Tibial artery (tissue), 4 donors: ENCODE data around the gene EIF4G2.

Experiments used
- DNase-seq, 2 donors: peaks; one replicate each; pipeline ENCODE4 v3.0.0-alpha.2; 2019
- H3K27ac ChIP-seq, 2 donors: fragments of 200-600 bp; sonication (generic) in 1 of 2; 1 replicate in 1 of 2; 2 replicates in 1 of 2; pipeline ENCODE4 v1.5.1; 2018 to 2019; ENCODE audit warnings: mild to moderate bottlenecking in 1 of 2
- H3K27me3 ChIP-seq, 2 donors: fragments of 200-600 bp; sonication (generic) in 1 of 2; one replicate each; pipeline versions ENCODE4 v1.5.1 to v1.6.0; 2016 to 2019
- H3K36me3 ChIP-seq, 3 donors: fragments of 200-600 bp; sonication (generic) in 2 of 3; one replicate each; pipeline ENCODE4 v1.5.1; 2016 to 2019; ENCODE audit warnings: mild to moderate bottlenecking in 2 of 3
- H3K4me1 ChIP-seq, 4 donors: fragments of 200-600 bp; sonication (generic) in 2 of 4; 1 replicate in 3 of 4; 2 replicates in 1 of 4; pipeline ENCODE4 v1.5.1; 2016 to 2019
- H3K4me3 ChIP-seq, 2 donors: fragments of 200-600 bp; sonication (generic) in 1 of 2; 1 replicate in 1 of 2; 2 replicates in 1 of 2; pipeline ENCODE4 v1.5.1; 2018 to 2019; ENCODE audit warnings: mild to moderate bottlenecking in 2 of 2
- H3K9me3 ChIP-seq, 3 donors: fragments of 200-600 bp; sonication (generic) in 1 of 3; one replicate each; pipeline ENCODE4 v1.5.1; 2016 to 2019
- CTCF ChIP-seq, 2 experiments: fragments of 200-600 bp in 1 of 2; fragments of 450-650 bp in 1 of 2; IDR thresholded peaks; one replicate each; pipeline ENCODE4 v1.5.1; 2017 to 2019; ENCODE audit warnings: antibody characterized with exemption in 2 of 2, mild to moderate bottlenecking in 1 of 2, moderate library complexity in 1 of 2
- intact Hi-C: fragments of 100-400 bp; cut with DNase I; formaldehyde crosslinking; loops from one replicate; pipeline ENCODE4 v1.15.0; 2023; ENCODE audit warnings: low total_unique reads

The EIF4G2 gene

GRCh38 chr11:10771457-10771856 is 37.3 kb downstream of the EIF4G2 start:
- no peak overlapping the region for H3K27ac ChIP-seq
- no peaks in the 10 kb centered on the region for H3K4me1 ChIP-seq
- no peaks in the 10 kb centered on the region for H3K27me3 ChIP-seq
- peaks cover 54 to 62% (median 61%) of the 10 kb centered on the region in 3 donors for H3K36me3 ChIP-seq
- intact Hi-C loops = no loop called here
- DNase-seq = no peak
- TF ChIP-seq CTCF (IDR thresholded peaks at IDR 0.05) = no peak
- H3K4me3 ChIP-seq = no peak overlapping the region
- no peaks in the 10 kb centered on the region for H3K9me3 ChIP-seq

DNA sequence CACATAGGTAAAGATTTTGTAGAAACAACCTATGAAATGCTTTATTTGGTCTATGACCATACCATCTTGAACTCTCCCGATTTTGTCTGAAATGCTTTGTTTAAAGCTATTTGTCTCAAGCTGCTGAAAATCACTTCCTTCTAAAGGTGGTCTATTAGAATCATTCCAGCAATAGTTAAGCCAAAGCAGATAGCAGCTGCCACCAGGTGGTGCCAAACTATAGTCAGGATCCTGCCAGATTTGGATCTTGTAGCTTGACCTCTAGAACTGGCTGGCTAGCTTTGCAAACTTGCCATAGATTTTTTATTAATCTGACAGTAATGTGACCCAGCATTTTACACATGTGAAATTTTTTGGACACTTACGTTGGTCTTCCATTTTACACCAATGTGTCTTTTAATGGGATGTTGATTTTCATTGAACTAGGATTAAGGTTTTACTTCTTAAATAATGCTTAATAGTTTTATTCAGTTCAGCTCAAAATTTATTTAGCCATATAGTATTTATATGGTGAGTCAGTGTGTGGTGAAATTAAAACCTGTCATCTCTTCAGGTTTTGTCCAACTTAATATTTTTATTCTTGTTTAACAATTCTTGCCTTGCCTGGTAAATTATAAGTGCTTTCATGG is 38.0 kb downstream of the EIF4G2 start:
- peaks cover 54 to 61% (median 56%) of the 10 kb centered on the region in 3 donors for H3K36me3 ChIP-seq

DNA sequence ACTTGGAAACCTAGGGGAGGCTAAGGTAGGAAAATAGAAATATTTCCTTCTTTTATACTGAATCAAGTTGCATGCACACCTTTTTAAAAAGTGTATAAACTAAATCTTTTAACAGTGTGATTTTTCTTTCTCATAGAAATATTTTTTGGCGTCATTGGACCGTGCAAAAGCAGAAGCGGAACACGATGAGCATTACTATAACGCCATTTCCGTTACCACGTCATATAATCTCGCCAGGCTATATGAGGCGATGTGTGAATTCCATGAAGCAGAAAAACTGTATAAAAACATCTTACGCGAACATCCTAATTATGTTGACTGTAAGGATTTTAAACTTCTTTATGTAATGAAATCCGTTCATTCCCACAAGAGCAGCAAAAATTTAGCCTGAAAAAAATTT is 44.3 kb downstream of the EIF4G2 start:
- Histone ChIP-seq H3K27me3 (no peaks in the 10 kb centered on the region), H3K9me3 (no peaks in the 10 kb centered on the region), H3K36me3 (peaks cover 60 to 75% (median 73%) of the 10 kb centered on the region in 3 donors), H3K4me3 (no peak overlapping the region), H3K27ac (no peak overlapping the region), H3K4me1 (no peaks in the 10 kb centered on the region)
- TF ChIP-seq CTCF (IDR thresholded peaks at IDR 0.05) = no peak
- no peak for DNase-seq
- intact Hi-C loops = no loop called here

More for the DNA sequence above, 38.0 kb downstream of the EIF4G2 start:
- Histone ChIP-seq H3K27me3 (no peaks in the 10 kb centered on the region), H3K4me1 (no peaks in the 10 kb centered on the region), H3K27ac (no peak overlapping the region), H3K9me3 (no peaks in the 10 kb centered on the region), H3K4me3 (no peak overlapping the region)
- intact Hi-C loops = no loop called here
- TF ChIP-seq CTCF (IDR thresholded peaks at IDR 0.05) = peak; percentile 40 to 47
- peak in 1 of 2 donors; percentile 44 for DNase-seq

DNA sequence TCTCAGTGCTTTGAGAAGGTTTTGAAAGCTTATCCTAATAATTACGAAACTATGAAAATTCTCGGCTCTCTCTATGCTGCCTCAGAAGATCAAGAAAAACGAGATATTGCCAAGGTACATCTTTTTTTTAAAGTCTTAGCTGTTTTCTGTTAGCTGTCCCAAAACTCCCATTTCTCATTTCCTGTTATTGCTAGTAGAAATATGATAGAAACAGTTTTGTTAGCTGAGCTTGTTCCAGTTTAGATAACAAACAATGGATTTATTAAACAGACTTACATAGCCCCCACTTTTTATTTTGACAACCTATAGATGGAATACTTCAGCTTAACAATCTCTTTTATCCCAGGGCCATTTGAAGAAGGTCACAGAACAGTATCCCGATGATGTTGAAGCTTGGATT is 45.0 kb downstream of the EIF4G2 start:
- Histone ChIP-seq H3K27me3 (no peaks in the 10 kb centered on the region), H3K27ac (no peak overlapping the region), H3K9me3 (no peaks in the 10 kb centered on the region), H3K4me3 (no peak overlapping the region), H3K4me1 (no peaks in the 10 kb centered on the region), H3K36me3 (peaks cover 60 to 82% (median 79%) of the 10 kb centered on the region in 3 donors)
- TF ChIP-seq CTCF (IDR thresholded peaks at IDR 0.05) = no peak
- intact Hi-C loops = no loop called here
- no peak for DNase-seq

GRCh38 chr11:10762913-10763421 is 45.8 kb downstream of the EIF4G2 start:
- no peak for DNase-seq
- no peak overlapping the region for H3K27ac ChIP-seq
- H3K4me1 ChIP-seq = no peaks in the 10 kb centered on the region
- H3K4me3 ChIP-seq = no peak overlapping the region
- peaks cover 65 to 90% (median 87%) of the 10 kb centered on the region in 3 donors for H3K36me3 ChIP-seq
- H3K9me3 ChIP-seq = no peaks in the 10 kb centered on the region
- intact Hi-C loops = no loop called here
- no peak for TF ChIP-seq CTCF (IDR thresholded peaks at IDR 0.05)
- H3K27me3 ChIP-seq = no peaks in the 10 kb centered on the region
